Esophagus (tissue), 2 donors: Measurements from ENCODE around the gene ASAP3. TPM values are rescaled to one million over a fixed set of nuclear protein-coding genes. Genes with fewer than 3 reads are reported as not detected.

Experiments used
- H3K27ac ChIP-seq, 2 donors: one replicate each; pipeline ENCODE4 v1.5.1; 2013; ENCODE audit warnings: low read depth in 2 of 2, mild to moderate bottlenecking in 2 of 2, inconsistent platforms in 1 of 2, low read length in 1 of 2, moderate library complexity in 1 of 2
- H3K27me3 ChIP-seq, 2 donors: one replicate each; pipeline ENCODE4 v1.6.1; 2013; ENCODE audit warnings: low read length in 2 of 2, control low read depth in 1 of 2, mild to moderate bottlenecking in 1 of 2; ENCODE audit not compliant: insufficient read depth in 2 of 2, control insufficient read depth in 1 of 2
- H3K36me3 ChIP-seq, 2 donors: one replicate each; pipeline ENCODE4 v1.6.1; 2013; ENCODE audit warnings: low read length in 1 of 2; ENCODE audit not compliant: control insufficient read depth in 2 of 2, insufficient read depth in 2 of 2
- H3K4me1 ChIP-seq, 2 donors: one replicate each; pipeline ENCODE4 v1.6.1; 2013; ENCODE audit warnings: low read length in 1 of 2; ENCODE audit not compliant: control insufficient read depth in 2 of 2, insufficient read depth in 2 of 2
- H3K4me3 ChIP-seq, 2 donors: one replicate each; pipeline ENCODE4 v1.5.1; 2013; ENCODE audit warnings: low read length in 2 of 2, mild to moderate bottlenecking in 2 of 2, low read depth in 1 of 2, moderate library complexity in 1 of 2
- H3K9me3 ChIP-seq, 2 donors: one replicate each; pipeline ENCODE4 v1.6.1; 2013; ENCODE audit warnings: mild to moderate bottlenecking in 2 of 2, low read depth in 1 of 2, low read length in 1 of 2, moderate library complexity in 1 of 2; ENCODE audit not compliant: control insufficient read depth in 2 of 2, insufficient read depth in 1 of 2
- WGBS, 2 donors: extraction: QIAGEN DNeasy Blood & Tissue Kit; methylation state at CpG; one replicate each; pipeline ENCODE4 v1.1.7; 2013; 5-methylcytosine and 5-hydroxymethylcytosine counted together
- polyA plus RNA-seq, 2 donors: library from polyadenylated mRNA; stranded (reverse); fragments of 200-250 nt; gene quantifications; one replicate each; pipeline ENCODE4 v1.2.3, GENCODE V29; 2013
- donor health status: healthy with polysubstance abuse.
- donor health status: Bipolar disorder and iron deficiency.

The ASAP3 gene
- polyA plus RNA-seq, 2 donors: 32.0 to 32.8 TPM

- no peaks in the 10 kb centered on the region for H3K27me3 ChIP-seq
- no peaks in the 10 kb centered on the region for H3K4me1 ChIP-seq
- WGBS, 2 donors: 89 to 93% methylated on average over 4 of the region's 4 CpGs
- no peak overlapping the region for H3K4me3 ChIP-seq
- no peaks in the 10 kb centered on the region for H3K36me3 ChIP-seq
- no peak overlapping the region for H3K27ac ChIP-seq
- H3K9me3 ChIP-seq: no peaks in the 10 kb centered on the region
Observed at GRCh38 chr1:23480187-23481025, 3.6 kb downstream of the ASAP3 start.

GRCh38 chr1:23479666-23479941 is 4.4 kb downstream of the ASAP3 start:
- H3K27ac ChIP-seq: no peak overlapping the region

GRCh38 chr1:23478896-23479665 is 4.9 kb downstream of the ASAP3 start:
- H3K4me1 ChIP-seq: peaks cover 0 to 5% of the 10 kb centered on the region in 2 donors
- peak overlapping the region in 1 of 2 donors; percentile 21 for H3K27ac ChIP-seq
- H3K9me3 ChIP-seq: no peaks in the 10 kb centered on the region
- H3K4me3 ChIP-seq: no peak overlapping the region
- H3K27me3 ChIP-seq: no peaks in the 10 kb centered on the region
- 48 to 56% methylated on average over 9 of the region's 9 CpGs for WGBS, 2 donors
- no peaks in the 10 kb centered on the region for H3K36me3 ChIP-seq

More at GRCh38 chr1:23479666-23479941, 4.4 kb downstream of the ASAP3 start:
- no peak overlapping the region for H3K4me3 ChIP-seq
- H3K4me1 ChIP-seq: peaks cover 0 to 5% of the 10 kb centered on the region in 2 donors
- H3K36me3 ChIP-seq: no peaks in the 10 kb centered on the region
- H3K27me3 ChIP-seq: no peaks in the 10 kb centered on the region
- no peaks in the 10 kb centered on the region for H3K9me3 ChIP-seq
- WGBS, 2 donors: 83 to 84% methylated on average over 2 of the region's 2 CpGs

GRCh38 chr1:23477359-23478144 is 6.4 kb downstream of the ASAP3 start:
- H3K4me3 ChIP-seq: no peak overlapping the region
- no peaks in the 10 kb centered on the region for H3K9me3 ChIP-seq
- no peaks in the 10 kb centered on the region for H3K36me3 ChIP-seq
- WGBS, 2 donors: 84 to 85% methylated on average over 10 of the region's 10 CpGs
- no peak overlapping the region for H3K27ac ChIP-seq
- peaks cover 0 to 5% of the 10 kb centered on the region in 2 donors for H3K4me1 ChIP-seq
- no peaks in the 10 kb centered on the region for H3K27me3 ChIP-seq

GRCh38 chr1:23475641-23476040 is 8.3 kb downstream of the ASAP3 start:
- Histone ChIP-seq H3K4me3 (no peak overlapping the region), H3K27ac (peak overlapping the region in 1 of 2 donors; percentile 72), H3K36me3 (no peaks in the 10 kb centered on the region), H3K9me3 (no peaks in the 10 kb centered on the region), H3K27me3 (no peaks in the 10 kb centered on the region), H3K4me1 (peaks cover under 1 to 5% of the 10 kb centered on the region in 2 donors)
- WGBS, 2 donors: 84% methylated on average over 3 of the region's 3 CpGs

- Histone ChIP-seq H3K4me1 (peaks cover 3 to 5% of the 10 kb centered on the region in 2 donors), H3K9me3 (no peaks in the 10 kb centered on the region), H3K27ac (peak overlapping the region in 1 of 2 donors; percentile 72), H3K36me3 (no peaks in the 10 kb centered on the region), H3K4me3 (no peak overlapping the region), H3K27me3 (no peaks in the 10 kb centered on the region)
- 60 to 63% methylated on average over 6 of the region's 6 CpGs for WGBS, 2 donors
Observed at GRCh38 chr1:23475134-23475628, 8.8 kb downstream of the ASAP3 start.

GRCh38 chr1:23473037-23473800 is 10.8 kb downstream of the ASAP3 start:
- peak overlapping the region; percentile 50 to 82 for H3K27ac ChIP-seq
- H3K4me1 ChIP-seq: peaks cover 3 to 5% of the 10 kb centered on the region in 2 donors
- H3K36me3 ChIP-seq: no peaks in the 10 kb centered on the region
- no peaks in the 10 kb centered on the region for H3K27me3 ChIP-seq
- no peaks in the 10 kb centered on the region for H3K9me3 ChIP-seq
- WGBS, 2 donors: 70 to 71% methylated on average over 6 of the region's 6 CpGs
- H3K4me3 ChIP-seq: no peak overlapping the region

- peaks cover 3 to 5% of the 10 kb centered on the region in 2 donors for H3K4me1 ChIP-seq
- 89 to 90% methylated on average over 5 of the region's 5 CpGs for WGBS, 2 donors
- no peak overlapping the region for H3K4me3 ChIP-seq
- no peaks in the 10 kb centered on the region for H3K9me3 ChIP-seq
- H3K36me3 ChIP-seq: no peaks in the 10 kb centered on the region
- H3K27ac ChIP-seq: peak overlapping the region in 1 of 2 donors; percentile 52
- no peaks in the 10 kb centered on the region for H3K27me3 ChIP-seq
Observed at GRCh38 chr1:23472351-23473036, 11.5 kb downstream of the ASAP3 start.
